GM23338 (cell line): ENCODE measurements around the gene VPS37B. TPM values are rescaled to one million over a fixed set of nuclear protein-coding genes. Genes with fewer than 3 reads are reported as not detected.

ENCODE experiments used
- ATAC-seq: fragments of 200-7000 bp; cut with Tn5 transposase; 3 replicates; pipeline ENCODE4 v1.9.1; 2020
- DNase-seq: peaks from one replicate; pipeline ENCODE4 v3.0.0-alpha.2; 2015; ENCODE audit warnings: low spot score
- H2AFZ ChIP-seq: fragments of 200-600 bp; sonication (generic); 2 replicates; pipeline ENCODE4 v1.8.0; 2016; ENCODE audit warnings: antibody characterized with exemption, mild to moderate bottlenecking, moderate library complexity
- H3F3A ChIP-seq: fragments of 200-600 bp; sonication (generic); replicated peaks from 2 replicates; pipeline ENCODE4 v1.8.0; 2017; ENCODE audit warnings: antibody characterized with exemption, mixed run types, low read depth
- H3K27ac ChIP-seq: fragments of 200-600 bp; sonication (generic); 2 replicates; pipeline ENCODE4 v1.6.1; 2016; ENCODE audit warnings: low read depth
- H3K27me3 ChIP-seq: fragments of 200-600 bp; sonication (generic); 2 replicates; pipeline ENCODE4 v1.8.0; 2016; ENCODE audit warnings: mild to moderate bottlenecking, mixed run types, moderate library complexity; ENCODE audit not compliant: insufficient read depth
- H3K36me3 ChIP-seq: fragments of 200-600 bp; sonication (generic); 2 replicates; pipeline ENCODE4 v1.8.0; 2016; ENCODE audit warnings: mild to moderate bottlenecking; ENCODE audit not compliant: insufficient read depth
- H3K4me1 ChIP-seq: fragments of 200-600 bp; sonication (generic); 2 replicates; pipeline ENCODE4 v1.8.0; 2016; ENCODE audit warnings: mild to moderate bottlenecking, moderate library complexity; ENCODE audit not compliant: insufficient read depth
- H3K4me2 ChIP-seq: fragments of 200-600 bp; sonication (generic); 2 replicates; pipeline ENCODE4 v1.7.1; 2017; ENCODE audit warnings: mixed run types
- H3K4me3 ChIP-seq: fragments of 200-600 bp; sonication (generic); 2 replicates; pipeline ENCODE4 v1.6.1; 2016; ENCODE audit warnings: mixed run types
- H3K79me2 ChIP-seq: fragments of 200-600 bp; sonication (generic); replicated peaks from 2 replicates; pipeline ENCODE4 v1.8.0; 2017; ENCODE audit warnings: mild to moderate bottlenecking; ENCODE audit not compliant: insufficient read depth
- H3K9me2 ChIP-seq: fragments of 200-600 bp; sonication (generic); 2 replicates; pipeline ENCODE4 v1.8.0; 2017; ENCODE audit not compliant: insufficient read depth
- H4K20me1 ChIP-seq: fragments of 200-600 bp; sonication (generic); replicated peaks from 2 replicates; pipeline ENCODE4 v1.8.0; 2017; ENCODE audit warnings: mild to moderate bottlenecking; ENCODE audit not compliant: insufficient read depth
- H3K27ac Mint-ChIP-seq: 2 replicates; pipeline ENCODE4 v1.8.0; 2020; ENCODE audit warnings: inconsistent platforms, mild to moderate bottlenecking, moderate library complexity, mixed read lengths
- H3K27me3 Mint-ChIP-seq: 3 replicates; pipeline ENCODE4 v1.8.0; 2022; ENCODE audit warnings: low read depth, mild to moderate bottlenecking, moderate library complexity, mixed read lengths, inconsistent platforms; ENCODE audit not compliant: insufficient read depth, poor library complexity
- H3K36me3 Mint-ChIP-seq: 3 replicates; pipeline ENCODE4 v1.8.0; 2021; ENCODE audit warnings: low read depth, mild to moderate bottlenecking, inconsistent platforms, moderate library complexity, mixed read lengths
- H3K4me1 Mint-ChIP-seq: 3 replicates; pipeline ENCODE4 v1.8.0; 2020; ENCODE audit warnings: mild to moderate bottlenecking, inconsistent platforms, mixed read lengths
- H3K4me3 Mint-ChIP-seq: 3 replicates; pipeline ENCODE4 v1.8.0; 2021; ENCODE audit warnings: moderate library complexity, mild to moderate bottlenecking, inconsistent platforms, mixed read lengths
- H3K9me3 Mint-ChIP-seq: 3 replicates; pipeline ENCODE4 v1.8.0; 2020; ENCODE audit warnings: moderate library complexity, mild to moderate bottlenecking, inconsistent platforms, mixed read lengths
- CREB1 ChIP-seq: fragments of 250-450 bp; sonication (Bioruptor Pico); IDR thresholded peaks from 2 replicates; pipeline ENCODE4 v1.5.0; 2020; ENCODE audit warnings: low read depth, mild to moderate bottlenecking, moderate library complexity
- EZH2 ChIP-seq: fragments of 200-600 bp; sonication (generic); IDR thresholded peaks from one replicate; pipeline ENCODE4 v1.8.0; 2017; ENCODE audit warnings: antibody characterized with exemption, mild to moderate bottlenecking, low read depth; ENCODE audit not compliant: unreplicated experiment
- EZH2phosphoT487 ChIP-seq: fragments of 200-600 bp; sonication (generic); IDR thresholded peaks from one replicate; pipeline ENCODE4 v1.8.1; 2018; ENCODE audit warnings: antibody characterized with exemption; ENCODE audit not compliant: unreplicated experiment
- JUNB ChIP-seq: IDR thresholded peaks from one replicate; pipeline ENCODE4 v1.6.1; 2016; ENCODE audit warnings: antibody characterized with exemption; ENCODE audit not compliant: unreplicated experiment
- NANOG ChIP-seq: IDR thresholded peaks from 2 replicates; pipeline ENCODE4 v1.6.1; 2016; ENCODE audit warnings: antibody characterized with exemption, borderline replicate concordance
- POLR2AphosphoS5 ChIP-seq: IDR thresholded peaks from 2 replicates; pipeline ENCODE4 v1.6.1; 2016; ENCODE audit warnings: antibody characterized with exemption, low read depth
- STAT1 ChIP-seq: IDR thresholded peaks from one replicate; pipeline ENCODE4 v1.6.1; 2016; ENCODE audit warnings: antibody characterized with exemption; ENCODE audit not compliant: unreplicated experiment
- ZNF114 ChIP-seq: fragments of 250-450 bp; sonication (Bioruptor Pico); IDR thresholded peaks from 2 replicates; pipeline ENCODE4 v1.5.0; 2020; ENCODE audit warnings: mild to moderate bottlenecking, moderate library complexity
- ZNF331 ChIP-seq: fragments of 250-450 bp; sonication (Bioruptor Pico); IDR thresholded peaks from 2 replicates; pipeline ENCODE4 v1.5.0; 2020; ENCODE audit warnings: low read depth, mild to moderate bottlenecking, moderate library complexity
- polyA plus RNA-seq: library from polyadenylated mRNA; unstranded; fragments of >200 nt; fragmentation: Nextera tagmentation; extraction: Ambion mirVana; gene quantifications from 2 replicates; pipeline ENCODE4 v1.2.1, GENCODE V29; 2016
- total RNA-seq: library from RNA; depleted of rRNA; stranded (reverse); fragments of >200 nt; shearing (Covaris generic); gene quantifications from 2 replicates; pipeline ENCODE4 v1.2.3, GENCODE V29; 2014
- TF ChIP-seq, protein P1 (sequence below): IDR thresholded peaks from one replicate; pipeline ENCODE4 v1.6.1; 2018; ENCODE audit warnings: antibody characterized with exemption; ENCODE audit not compliant: unreplicated experiment
- TF ChIP-seq, protein P2 (sequence below): IDR thresholded peaks from 2 replicates; pipeline ENCODE4 v1.6.1; 2016; ENCODE audit warnings: antibody characterized with exemption
- TF ChIP-seq, protein P3 (sequence below), 2 experiments: fragments of 200-600 bp in 1 of 2; sonication (generic) in 1 of 2; conservative IDR thresholded peaks; 2 replicates each; pipeline versions ENCODE4 v1.5.1 to v1.6.1; 2016 to 2017; ENCODE audit warnings: antibody characterized with exemption in 2 of 2, low read depth in 2 of 2, mild to moderate bottlenecking in 2 of 2, moderate library complexity in 1 of 2
- TF ChIP-seq, protein P4 (sequence below): fragments of 250-450 bp; sonication (Bioruptor Pico); IDR thresholded peaks from 2 replicates; pipeline ENCODE4 v1.5.0; 2020; ENCODE audit warnings: mild to moderate bottlenecking, moderate library complexity

The VPS37B gene
- total and polyA plus RNA-seq, 2 experiments from 2014 or later: 6.7 to 10.9 TPM

DNA sequence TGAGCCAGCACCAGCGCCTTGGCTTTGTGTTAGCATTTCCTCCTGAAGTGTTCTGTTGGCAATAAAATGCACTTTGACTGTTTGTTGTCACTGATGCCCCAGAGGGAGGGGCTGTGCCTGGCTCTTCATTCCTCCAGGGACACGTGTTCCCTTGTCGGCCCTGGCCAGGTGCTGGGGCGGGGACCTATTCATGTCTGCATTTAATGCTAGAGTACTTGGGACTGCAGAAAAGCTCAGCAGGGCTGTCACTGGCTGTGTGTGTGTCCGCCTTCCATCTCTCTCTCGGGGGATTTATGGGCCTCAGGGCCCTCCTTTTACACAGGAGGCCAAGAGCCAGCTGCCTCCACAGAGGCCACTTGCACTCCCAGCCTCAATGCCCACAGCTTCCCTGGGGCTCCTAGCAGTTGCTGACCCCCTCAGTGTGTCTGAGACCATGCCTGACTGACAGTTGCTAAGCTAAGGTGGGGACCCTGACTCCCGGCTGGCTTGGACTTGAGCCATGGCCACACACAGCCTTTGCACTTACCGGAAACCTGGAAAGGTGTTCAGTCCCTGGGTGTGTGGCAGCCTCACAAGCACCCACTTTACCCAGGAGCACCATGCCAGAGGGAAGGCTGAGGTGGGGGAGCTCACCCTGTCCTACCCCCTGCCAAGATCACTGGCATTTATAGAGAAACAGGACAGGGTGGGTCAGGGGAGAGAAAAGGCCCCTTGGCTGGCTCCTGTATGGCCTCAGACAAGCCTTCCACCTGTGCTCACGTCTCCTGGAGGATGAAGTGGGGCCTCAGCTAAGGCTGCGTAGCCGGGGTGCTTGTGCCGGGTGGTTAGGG lies 32.8 kb downstream of the VPS37B start:
- Histone ChIP-seq H3K4me1 (no peaks in the 10 kb centered on the region), H4K20me1 (peaks cover 13% of the 10 kb centered on the region), H3K27ac (no peak overlapping the region), H2AFZ (no peak overlapping the region), H3K4me3 (no peak overlapping the region), H3K4me2 (no peak overlapping the region), H3K9me2 (no peaks in the 10 kb centered on the region), H3F3A (no peaks in the 10 kb centered on the region), H3K79me2 (no peaks in the 10 kb centered on the region), H3K36me3 (no peaks in the 10 kb centered on the region), H3K27me3 (peaks cover 3% of the 10 kb centered on the region; the same call in 1 of the 2 replicates)
- Mint-ChIP-seq H3K9me3 (no peaks in the 10 kb centered on the region), H3K4me1 (no peaks in the 10 kb centered on the region; the same call in 2 of the 3 replicates), H3K36me3 (peaks cover 4% of the 10 kb centered on the region; the same call in 1 of the 3 replicates), H3K27me3 (peaks cover 24% of the 10 kb centered on the region), H3K4me3 (no peak overlapping the region), H3K27ac (no peak overlapping the region)
- DNase-seq (no peak), ATAC-seq (no peak)
- TF ChIP-seq EZH2: no peak
- no peak for TF ChIP-seq ZNF114 (CRISPR knock-in tag)
- TF ChIP-seq POLR2AphosphoS5: no peak
- TF ChIP-seq, protein P1, sequence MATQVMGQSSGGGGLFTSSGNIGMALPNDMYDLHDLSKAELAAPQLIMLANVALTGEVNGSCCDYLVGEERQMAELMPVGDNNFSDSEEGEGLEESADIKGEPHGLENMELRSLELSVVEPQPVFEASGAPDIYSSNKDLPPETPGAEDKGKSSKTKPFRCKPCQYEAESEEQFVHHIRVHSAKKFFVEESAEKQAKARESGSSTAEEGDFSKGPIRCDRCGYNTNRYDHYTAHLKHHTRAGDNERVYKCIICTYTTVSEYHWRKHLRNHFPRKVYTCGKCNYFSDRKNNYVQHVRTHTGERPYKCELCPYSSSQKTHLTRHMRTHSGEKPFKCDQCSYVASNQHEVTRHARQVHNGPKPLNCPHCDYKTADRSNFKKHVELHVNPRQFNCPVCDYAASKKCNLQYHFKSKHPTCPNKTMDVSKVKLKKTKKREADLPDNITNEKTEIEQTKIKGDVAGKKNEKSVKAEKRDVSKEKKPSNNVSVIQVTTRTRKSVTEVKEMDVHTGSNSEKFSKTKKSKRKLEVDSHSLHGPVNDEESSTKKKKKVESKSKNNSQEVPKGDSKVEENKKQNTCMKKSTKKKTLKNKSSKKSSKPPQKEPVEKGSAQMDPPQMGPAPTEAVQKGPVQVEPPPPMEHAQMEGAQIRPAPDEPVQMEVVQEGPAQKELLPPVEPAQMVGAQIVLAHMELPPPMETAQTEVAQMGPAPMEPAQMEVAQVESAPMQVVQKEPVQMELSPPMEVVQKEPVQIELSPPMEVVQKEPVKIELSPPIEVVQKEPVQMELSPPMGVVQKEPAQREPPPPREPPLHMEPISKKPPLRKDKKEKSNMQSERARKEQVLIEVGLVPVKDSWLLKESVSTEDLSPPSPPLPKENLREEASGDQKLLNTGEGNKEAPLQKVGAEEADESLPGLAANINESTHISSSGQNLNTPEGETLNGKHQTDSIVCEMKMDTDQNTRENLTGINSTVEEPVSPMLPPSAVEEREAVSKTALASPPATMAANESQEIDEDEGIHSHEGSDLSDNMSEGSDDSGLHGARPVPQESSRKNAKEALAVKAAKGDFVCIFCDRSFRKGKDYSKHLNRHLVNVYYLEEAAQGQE: no peak
- no peak for TF ChIP-seq EZH2phosphoT487
- TF ChIP-seq STAT1: no peak
- TF ChIP-seq, protein P2, sequence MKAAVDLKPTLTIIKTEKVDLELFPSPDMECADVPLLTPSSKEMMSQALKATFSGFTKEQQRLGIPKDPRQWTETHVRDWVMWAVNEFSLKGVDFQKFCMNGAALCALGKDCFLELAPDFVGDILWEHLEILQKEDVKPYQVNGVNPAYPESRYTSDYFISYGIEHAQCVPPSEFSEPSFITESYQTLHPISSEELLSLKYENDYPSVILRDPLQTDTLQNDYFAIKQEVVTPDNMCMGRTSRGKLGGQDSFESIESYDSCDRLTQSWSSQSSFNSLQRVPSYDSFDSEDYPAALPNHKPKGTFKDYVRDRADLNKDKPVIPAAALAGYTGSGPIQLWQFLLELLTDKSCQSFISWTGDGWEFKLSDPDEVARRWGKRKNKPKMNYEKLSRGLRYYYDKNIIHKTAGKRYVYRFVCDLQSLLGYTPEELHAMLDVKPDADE: no peak
- no peak for TF ChIP-seq ZNF331 (CRISPR knock-in tag)
- TF ChIP-seq JUNB: no peak
- no peak for TF ChIP-seq CREB1 (CRISPR knock-in tag)
- TF ChIP-seq, protein P3, sequence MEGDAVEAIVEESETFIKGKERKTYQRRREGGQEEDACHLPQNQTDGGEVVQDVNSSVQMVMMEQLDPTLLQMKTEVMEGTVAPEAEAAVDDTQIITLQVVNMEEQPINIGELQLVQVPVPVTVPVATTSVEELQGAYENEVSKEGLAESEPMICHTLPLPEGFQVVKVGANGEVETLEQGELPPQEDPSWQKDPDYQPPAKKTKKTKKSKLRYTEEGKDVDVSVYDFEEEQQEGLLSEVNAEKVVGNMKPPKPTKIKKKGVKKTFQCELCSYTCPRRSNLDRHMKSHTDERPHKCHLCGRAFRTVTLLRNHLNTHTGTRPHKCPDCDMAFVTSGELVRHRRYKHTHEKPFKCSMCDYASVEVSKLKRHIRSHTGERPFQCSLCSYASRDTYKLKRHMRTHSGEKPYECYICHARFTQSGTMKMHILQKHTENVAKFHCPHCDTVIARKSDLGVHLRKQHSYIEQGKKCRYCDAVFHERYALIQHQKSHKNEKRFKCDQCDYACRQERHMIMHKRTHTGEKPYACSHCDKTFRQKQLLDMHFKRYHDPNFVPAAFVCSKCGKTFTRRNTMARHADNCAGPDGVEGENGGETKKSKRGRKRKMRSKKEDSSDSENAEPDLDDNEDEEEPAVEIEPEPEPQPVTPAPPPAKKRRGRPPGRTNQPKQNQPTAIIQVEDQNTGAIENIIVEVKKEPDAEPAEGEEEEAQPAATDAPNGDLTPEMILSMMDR (conservative IDR thresholded peaks at IDR 0.05; ENCODE audit: low read depth in 2 of 2): no peak
- TF ChIP-seq, protein P4, sequence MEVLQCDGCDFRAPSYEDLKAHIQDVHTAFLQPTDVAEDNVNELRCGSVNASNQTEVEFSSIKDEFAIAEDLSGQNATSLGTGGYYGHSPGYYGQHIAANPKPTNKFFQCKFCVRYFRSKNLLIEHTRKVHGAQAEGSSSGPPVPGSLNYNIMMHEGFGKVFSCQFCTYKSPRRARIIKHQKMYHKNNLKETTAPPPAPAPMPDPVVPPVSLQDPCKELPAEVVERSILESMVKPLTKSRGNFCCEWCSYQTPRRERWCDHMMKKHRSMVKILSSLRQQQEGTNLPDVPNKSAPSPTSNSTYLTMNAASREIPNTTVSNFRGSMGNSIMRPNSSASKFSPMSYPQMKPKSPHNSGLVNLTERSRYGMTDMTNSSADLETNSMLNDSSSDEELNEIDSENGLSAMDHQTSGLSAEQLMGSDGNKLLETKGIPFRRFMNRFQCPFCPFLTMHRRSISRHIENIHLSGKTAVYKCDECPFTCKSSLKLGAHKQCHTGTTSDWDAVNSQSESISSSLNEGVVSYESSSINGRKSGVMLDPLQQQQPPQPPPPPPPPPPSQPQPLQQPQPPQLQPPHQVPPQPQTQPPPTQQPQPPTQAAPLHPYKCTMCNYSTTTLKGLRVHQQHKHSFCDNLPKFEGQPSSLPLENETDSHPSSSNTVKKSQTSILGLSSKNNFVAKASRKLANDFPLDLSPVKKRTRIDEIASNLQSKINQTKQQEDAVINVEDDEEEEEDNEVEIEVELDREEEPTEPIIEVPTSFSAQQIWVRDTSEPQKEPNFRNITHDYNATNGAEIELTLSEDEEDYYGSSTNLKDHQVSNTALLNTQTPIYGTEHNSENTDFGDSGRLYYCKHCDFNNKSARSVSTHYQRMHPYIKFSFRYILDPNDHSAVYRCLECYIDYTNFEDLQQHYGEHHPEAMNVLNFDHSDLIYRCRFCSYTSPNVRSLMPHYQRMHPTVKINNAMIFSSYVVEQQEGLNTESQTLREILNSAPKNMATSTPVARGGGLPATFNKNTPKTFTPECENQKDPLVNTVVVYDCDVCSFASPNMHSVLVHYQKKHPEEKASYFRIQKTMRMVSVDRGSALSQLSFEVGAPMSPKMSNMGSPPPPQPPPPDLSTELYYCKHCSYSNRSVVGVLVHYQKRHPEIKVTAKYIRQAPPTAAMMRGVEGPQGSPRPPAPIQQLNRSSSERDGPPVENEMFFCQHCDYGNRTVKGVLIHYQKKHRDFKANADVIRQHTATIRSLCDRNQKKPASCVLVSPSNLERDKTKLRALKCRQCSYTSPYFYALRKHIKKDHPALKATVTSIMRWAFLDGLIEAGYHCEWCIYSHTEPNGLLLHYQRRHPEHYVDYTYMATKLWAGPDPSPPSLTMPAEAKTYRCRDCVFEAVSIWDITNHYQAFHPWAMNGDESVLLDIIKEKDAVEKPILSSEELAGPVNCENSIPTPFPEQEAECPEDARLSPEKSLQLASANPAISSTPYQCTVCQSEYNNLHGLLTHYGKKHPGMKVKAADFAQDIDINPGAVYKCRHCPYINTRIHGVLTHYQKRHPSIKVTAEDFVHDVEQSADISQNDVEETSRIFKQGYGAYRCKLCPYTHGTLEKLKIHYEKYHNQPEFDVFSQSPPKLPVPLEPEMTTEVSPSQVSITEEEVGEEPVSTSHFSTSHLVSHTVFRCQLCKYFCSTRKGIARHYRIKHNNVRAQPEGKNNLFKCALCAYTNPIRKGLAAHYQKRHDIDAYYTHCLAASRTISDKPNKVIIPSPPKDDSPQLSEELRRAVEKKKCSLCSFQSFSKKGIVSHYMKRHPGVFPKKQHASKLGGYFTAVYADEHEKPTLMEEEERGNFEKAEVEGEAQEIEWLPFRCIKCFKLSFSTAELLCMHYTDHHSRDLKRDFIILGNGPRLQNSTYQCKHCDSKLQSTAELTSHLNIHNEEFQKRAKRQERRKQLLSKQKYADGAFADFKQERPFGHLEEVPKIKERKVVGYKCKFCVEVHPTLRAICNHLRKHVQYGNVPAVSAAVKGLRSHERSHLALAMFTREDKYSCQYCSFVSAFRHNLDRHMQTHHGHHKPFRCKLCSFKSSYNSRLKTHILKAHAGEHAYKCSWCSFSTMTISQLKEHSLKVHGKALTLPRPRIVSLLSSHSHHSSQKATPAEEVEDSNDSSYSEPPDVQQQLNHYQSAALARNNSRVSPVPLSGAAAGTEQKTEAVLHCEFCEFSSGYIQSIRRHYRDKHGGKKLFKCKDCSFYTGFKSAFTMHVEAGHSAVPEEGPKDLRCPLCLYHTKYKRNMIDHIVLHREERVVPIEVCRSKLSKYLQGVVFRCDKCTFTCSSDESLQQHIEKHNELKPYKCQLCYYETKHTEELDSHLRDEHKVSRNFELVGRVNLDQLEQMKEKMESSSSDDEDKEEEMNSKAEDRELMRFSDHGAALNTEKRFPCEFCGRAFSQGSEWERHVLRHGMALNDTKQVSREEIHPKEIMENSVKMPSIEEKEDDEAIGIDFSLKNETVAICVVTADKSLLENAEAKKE: no peak
- no peak for TF ChIP-seq NANOG
